Endothelial cell of hepatic sinusoid (primary cell): ENCODE data around the gene GATAD2B.
"Not testable (repeated sequence)": the region's sequence is repeated elsewhere in the genome, so short reads cannot be mapped to it uniquely, and the experiment has no call there.

Source experiments
- in situ Hi-C: cut with HindIII; loops from 2 replicates; pipeline ENCODE4 v1.10.0; 2017; ENCODE audit warnings: low sequenced_read_pairs

The GATAD2B gene

GRCh38 chr1:153932156-153933131 lies 9.7 kb upstream of the GATAD2B start:
- in situ Hi-C loops = no loop called here

GRCh38 chr1:153929981-153930948 lies 7.5 kb upstream of the GATAD2B start:
- in situ Hi-C loops = no loop called here

- in situ Hi-C loops = no loop called here
Measured at GRCh38 chr1:153929426-153929825, 6.7 kb upstream of the GATAD2B start.

GRCh38 chr1:153928791-153929341 lies 6.1 kb upstream of the GATAD2B start:
- in situ Hi-C loops = no loop called here

GRCh38 chr1:153928245-153928644 lies 5.5 kb upstream of the GATAD2B start:
- in situ Hi-C loops = no loop called here

- in situ Hi-C loops = no loop called here
Measured at GRCh38 chr1:153926405-153926804, 3.6 kb upstream of the GATAD2B start.

GRCh38 chr1:153922076-153922971 lies 448 bp downstream of the GATAD2B start:
- in situ Hi-C loops = loop anchor here (5.0 kb wide), 2 partner anchors 35 to 70 kb away; no protein-coding TSS in a partner anchor

- in situ Hi-C loops = loop anchor here (5.0 kb wide), 2 partner anchors 34 to 69 kb away; no protein-coding TSS in a partner anchor
Measured at GRCh38 chr1:153921803-153922075, 1.0 kb downstream of the GATAD2B start.

- in situ Hi-C loops = loop anchor here (5.0 kb wide), 2 partner anchors 34 to 69 kb away; no protein-coding TSS in a partner anchor
Measured at GRCh38 chr1:153921080-153921802, 1.5 kb downstream of the GATAD2B start.

GRCh38 chr1:153919876-153920852 lies 2.6 kb downstream of the GATAD2B start:
- in situ Hi-C loops = loop anchor here (5.0 kb wide), 2 partner anchors 33 to 68 kb away; no protein-coding TSS in a partner anchor

- in situ Hi-C loops = no loop called here
Measured at GRCh38 chr1:153916297-153916696, 6.5 kb downstream of the GATAD2B start.

GRCh38 chr1:153912349-153912748 lies 10.4 kb downstream of the GATAD2B start:
- in situ Hi-C loops = no loop called here

GRCh38 chr1:153910560-153910959 lies 12.2 kb downstream of the GATAD2B start:
- in situ Hi-C loops = not testable (repeated sequence)

GRCh38 chr1:153908071-153908470 lies 14.7 kb downstream of the GATAD2B start:
- in situ Hi-C loops = no loop called here

GRCh38 chr1:153907134-153907533 lies 15.6 kb downstream of the GATAD2B start:
- in situ Hi-C loops = no loop called here

GRCh38 chr1:153906396-153906795 lies 16.4 kb downstream of the GATAD2B start:
- in situ Hi-C loops = no loop called here

- in situ Hi-C loops = not testable (repeated sequence)
Measured at GRCh38 chr1:153905908-153906307, 16.9 kb downstream of the GATAD2B start.

- in situ Hi-C loops = no loop called here
Measured at GRCh38 chr1:153903841-153904455, 18.8 kb downstream of the GATAD2B start.
